ENCODE results near the gene KCNQ1.

GRCh38 chr11:2537896-2538724 lies 93.3 kb downstream of the KCNQ1 start:
- TF ChIP-seq TAF1 (IDR thresholded peaks at IDR 0.05; ENCODE audit: low read depth, low read length) (no peak), PAX5 (IDR thresholded peaks at IDR 0.05; ENCODE audit: insufficient read depth, low read length, severe bottlenecking) (no peak), POLR2A (IDR thresholded peaks at IDR 0.05; ENCODE audit: low read depth, low read length) (no peak), POU2F2 (IDR thresholded peaks at IDR 0.05; ENCODE audit: low read depth, low read length) (no peak), POLR2AphosphoS5 (IDR thresholded peaks at IDR 0.05; ENCODE audit: low read depth, low read length) (no peak)

Measured in GM12891 (cell line).